ENCODE data around the gene DOK3. TPM values are rescaled to one million over a fixed set of nuclear protein-coding genes. Genes with fewer than 3 reads are reported as not detected.

DOK3 gene
- total and polyA plus RNA-seq, 10 of the 15 experiments (the other 5 are each of a cell fraction or from before 2014, with no cell fraction given), result 6.6 to 107 (median 52.1) TPM

GRCh38 chr5:177494346-177495195 is 15.1 kb downstream of the DOK3 start:
- ChIA-PET POLR2A (interaction anchor here (0.8 to 4.2 kb wide), 6 partner anchors 12 to 105 kb away, joined by 3 to 18 read pairs (median 5); partner anchors contain the start of gene DOK3), SMC1A (ENCODE audit: uncharacterized antibody, unreplicated experiment) (interaction anchor here (0.8 to 2.2 kb wide), 6 partner anchors 16 to 91 kb away, joined by 3 to 11 read pairs (median 4); no protein-coding TSS in a partner anchor), RAD21 (ENCODE audit: unreplicated experiment) (interaction anchor here (1.3 to 2.8 kb wide), 8 partner anchors 13 to 183 kb away, joined by 3 to 17 read pairs (median 4); partner anchors contain the start of gene MXD3), CTCF (interaction anchor here (0.6 to 4.9 kb wide), 12 partner anchors 14 to 834 kb away, joined by 3 to 36 read pairs (median 5); partner anchors contain the start of gene DOK3)
- in situ Hi-C loops (cut with MboI), result no loop called here
- ATAC-seq, result peak; percentile 53
- H3K27me3 ChIP-seq (replicated peaks in 1 of 2; ENCODE audit: control insufficient read depth in 2 of 2, insufficient read depth in 2 of 2, low read length in 1 of 2), result no peaks in the 10 kb centered on the region; a peak in 1 of 4 replicates
- H4K20me1 ChIP-seq (ENCODE audit: control insufficient read depth, insufficient read depth), result no peaks in the 10 kb centered on the region
- H3K36me3 ChIP-seq (ENCODE audit: control insufficient read depth in 2 of 2, insufficient read depth in 2 of 2, low read length in 1 of 2), result peaks cover 0 to 6% of the 10 kb centered on the region in 2 experiments; a peak in 2 of 4 replicates
- no peak for DNase-seq (ENCODE audit: low read depth, low spot score)
- H3K4me2 ChIP-seq (ENCODE audit: control insufficient read depth, insufficient read depth), result peak overlapping the region; percentile 90
- peak overlapping the region; percentile 69 for H3K27ac ChIP-seq (ENCODE audit: control insufficient read depth, insufficient read depth)
- FAIRE-seq, result no peak
- peaks cover 6% of the 10 kb centered on the region for H3K79me2 ChIP-seq (ENCODE audit: control insufficient read depth, insufficient read depth, low read length)
- no TSS peak for BruUV-seq (replicated peaks)
- no peak overlapping the region for H2AFZ ChIP-seq (ENCODE audit: control insufficient read depth, low read depth, low read length)
- intact Hi-C loops (cut with micrococcal nuclease; ENCODE audit: unreplicated experiment), result no loop called here
- no peaks in the 10 kb centered on the region for H3K9me3 ChIP-seq (replicated peaks; ENCODE audit: control insufficient read depth, insufficient read depth, low read length)
- TF ChIP-seq ATF7 (IDR thresholded peaks at IDR 0.05; ENCODE audit: low read depth) (0 out of 2 replicates have a peak, but pooled peaks have one; percentile 42), KDM1A (IDR thresholded peaks at IDR 0.05; ENCODE audit: borderline replicate concordance) (no peak), JUND (IDR thresholded peaks at IDR 0.05; ENCODE audit: low read depth, low read length) (0 out of 2 replicates have a peak, but pooled peaks have one; percentile 2), ELK1 (IDR thresholded peaks at IDR 0.05; ENCODE audit: low read depth, low read length) (no peak), EED (IDR thresholded peaks at IDR 0.05; ENCODE audit: low read depth) (0 out of 2 replicates have a peak, but pooled peaks have one; percentile 27), SPI1 (IDR thresholded peaks at IDR 0.05; ENCODE audit: borderline replicate concordance, insufficient read depth, low read depth, low read length) (peak; percentile 96), BRCA1 (IDR thresholded peaks at IDR 0.05; ENCODE audit: low read depth, low read length) (no peak), POLR2A (IDR thresholded peaks at IDR 0.05; ENCODE audit: low read depth, low read length) (0 out of 2 replicates have a peak, but pooled peaks have one; percentile 22), NR2F1 (conservative IDR thresholded peaks at IDR 0.05) (0 out of 2 replicates have a peak, but pooled peaks have one; percentile 24), ESRRA (IDR thresholded peaks at IDR 0.05; ENCODE audit: low read length) (peak; percentile 63; the same call in 1 of the 2 replicates), SIX5 (IDR thresholded peaks at IDR 0.05; ENCODE audit: low read depth, low read length, severe bottlenecking) (no peak), RUNX3 (IDR thresholded peaks at IDR 0.05; ENCODE audit: low read length) (peak; percentile 32; the same call in 1 of the 2 replicates), RBBP5 (conservative IDR thresholded peaks at IDR 0.05) (no peak), CHD1 (IDR thresholded peaks at IDR 0.05; ENCODE audit: low read depth, low read length) (no peak)
- TF ChIP-seq, protein P1, sequence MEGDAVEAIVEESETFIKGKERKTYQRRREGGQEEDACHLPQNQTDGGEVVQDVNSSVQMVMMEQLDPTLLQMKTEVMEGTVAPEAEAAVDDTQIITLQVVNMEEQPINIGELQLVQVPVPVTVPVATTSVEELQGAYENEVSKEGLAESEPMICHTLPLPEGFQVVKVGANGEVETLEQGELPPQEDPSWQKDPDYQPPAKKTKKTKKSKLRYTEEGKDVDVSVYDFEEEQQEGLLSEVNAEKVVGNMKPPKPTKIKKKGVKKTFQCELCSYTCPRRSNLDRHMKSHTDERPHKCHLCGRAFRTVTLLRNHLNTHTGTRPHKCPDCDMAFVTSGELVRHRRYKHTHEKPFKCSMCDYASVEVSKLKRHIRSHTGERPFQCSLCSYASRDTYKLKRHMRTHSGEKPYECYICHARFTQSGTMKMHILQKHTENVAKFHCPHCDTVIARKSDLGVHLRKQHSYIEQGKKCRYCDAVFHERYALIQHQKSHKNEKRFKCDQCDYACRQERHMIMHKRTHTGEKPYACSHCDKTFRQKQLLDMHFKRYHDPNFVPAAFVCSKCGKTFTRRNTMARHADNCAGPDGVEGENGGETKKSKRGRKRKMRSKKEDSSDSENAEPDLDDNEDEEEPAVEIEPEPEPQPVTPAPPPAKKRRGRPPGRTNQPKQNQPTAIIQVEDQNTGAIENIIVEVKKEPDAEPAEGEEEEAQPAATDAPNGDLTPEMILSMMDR (IDR thresholded peaks at IDR 0.05 in 2 of 3, conservative IDR thresholded peaks at IDR 0.05 in 1 of 3; ENCODE audit: control insufficient read depth in 2 of 3, extremely low read depth in 1 of 3, insufficient read depth in 1 of 3, low read depth in 3 of 3, low read length in 3 of 3), result 0 out of 6 replicates have a peak, but pooled peaks have one; percentile 7 to 14 (median 7)
- TF ChIP-seq, protein P2, sequence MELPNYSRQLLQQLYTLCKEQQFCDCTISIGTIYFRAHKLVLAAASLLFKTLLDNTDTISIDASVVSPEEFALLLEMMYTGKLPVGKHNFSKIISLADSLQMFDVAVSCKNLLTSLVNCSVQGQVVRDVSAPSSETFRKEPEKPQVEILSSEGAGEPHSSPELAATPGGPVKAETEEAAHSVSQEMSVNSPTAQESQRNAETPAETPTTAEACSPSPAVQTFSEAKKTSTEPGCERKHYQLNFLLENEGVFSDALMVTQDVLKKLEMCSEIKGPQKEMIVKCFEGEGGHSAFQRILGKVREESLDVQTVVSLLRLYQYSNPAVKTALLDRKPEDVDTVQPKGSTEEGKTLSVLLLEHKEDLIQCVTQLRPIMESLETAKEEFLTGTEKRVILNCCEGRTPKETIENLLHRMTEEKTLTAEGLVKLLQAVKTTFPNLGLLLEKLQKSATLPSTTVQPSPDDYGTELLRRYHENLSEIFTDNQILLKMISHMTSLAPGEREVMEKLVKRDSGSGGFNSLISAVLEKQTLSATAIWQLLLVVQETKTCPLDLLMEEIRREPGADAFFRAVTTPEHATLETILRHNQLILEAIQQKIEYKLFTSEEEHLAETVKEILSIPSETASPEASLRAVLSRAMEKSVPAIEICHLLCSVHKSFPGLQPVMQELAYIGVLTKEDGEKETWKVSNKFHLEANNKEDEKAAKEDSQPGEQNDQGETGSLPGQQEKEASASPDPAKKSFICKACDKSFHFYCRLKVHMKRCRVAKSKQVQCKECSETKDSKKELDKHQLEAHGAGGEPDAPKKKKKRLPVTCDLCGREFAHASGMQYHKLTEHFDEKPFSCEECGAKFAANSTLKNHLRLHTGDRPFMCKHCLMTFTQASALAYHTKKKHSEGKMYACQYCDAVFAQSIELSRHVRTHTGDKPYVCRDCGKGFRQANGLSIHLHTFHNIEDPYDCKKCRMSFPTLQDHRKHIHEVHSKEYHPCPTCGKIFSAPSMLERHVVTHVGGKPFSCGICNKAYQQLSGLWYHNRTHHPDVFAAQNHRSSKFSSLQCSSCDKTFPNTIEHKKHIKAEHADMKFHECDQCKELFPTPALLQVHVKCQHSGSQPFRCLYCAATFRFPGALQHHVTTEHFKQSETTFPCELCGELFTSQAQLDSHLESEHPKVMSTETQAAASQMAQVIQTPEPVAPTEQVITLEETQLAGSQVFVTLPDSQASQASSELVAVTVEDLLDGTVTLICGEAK (IDR thresholded peaks at IDR 0.05; ENCODE audit: borderline replicate concordance), result no peak
- 70% methylated on average over 9 of the region's 11 CpGs for WGBS (ENCODE audit: insufficient coverage, insufficient replicate concordance, low lambda C conversion rate, missing lambda C conversion rate)
- H3K4me3 ChIP-seq, result no peak overlapping the region; the same call in 1 of the 2 replicates
- H3K4me1 ChIP-seq (ENCODE audit: control insufficient read depth, insufficient read depth, low read length), result peaks cover 26% of the 10 kb centered on the region
- H3K9ac ChIP-seq (ENCODE audit: control insufficient read depth, insufficient read depth, low read length), result no peak overlapping the region

Measured in GM12878 (cell line).